Activated CD4-positive, alpha-beta T cell treated with anti-CD3 and anti-CD28 coated beads, Interleukin-2, Interleukin-4, amounts not matched to agents 100 ng/mL and 50 ng/mL, durations not matched to agents 16 hours and 8 hours (primary cell): ENCODE results near the gene UBA3.

Source experiments
- DNase-seq: peaks from one replicate; pipeline ENCODE4 v3.0.0-alpha.2; 2020; ENCODE audit warnings: low spot score

The UBA3 gene

GRCh38 chr3:69080233-69080920, at the start of gene UBA3:
UBA3 (minus strand) TSS chr3:69080365; CDS start chr3:69080353, 12 bp downstream.
- DNase-seq: peak; percentile 94

DNA sequence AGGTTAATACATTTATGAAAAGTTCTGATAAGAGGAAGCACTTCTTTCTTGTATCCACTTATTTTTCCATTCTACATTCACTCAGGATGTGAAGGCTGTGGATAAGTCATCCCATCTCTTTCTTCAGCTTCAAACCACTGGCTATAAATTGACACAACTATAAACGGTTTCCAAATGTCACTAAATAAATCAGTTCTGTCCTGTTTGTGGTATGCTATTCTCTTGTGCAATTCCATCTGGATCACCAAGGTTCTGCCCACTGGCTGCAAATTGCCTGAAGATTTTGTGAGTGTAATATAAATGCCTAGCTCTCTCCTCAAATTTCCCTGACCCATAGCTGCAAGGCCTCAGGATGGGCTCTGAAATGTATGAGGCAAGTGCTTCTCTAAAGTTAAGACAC, 49.4 kb upstream of the UBA3 start:
- DNase-seq: no peak

- no peak for DNase-seq
Measured at GRCh38 chr3:69128509-69128908, 48.3 kb upstream of the UBA3 start.

GRCh38 chr3:69126999-69127398, 46.8 kb upstream of the UBA3 start:
- no peak for DNase-seq

DNA sequence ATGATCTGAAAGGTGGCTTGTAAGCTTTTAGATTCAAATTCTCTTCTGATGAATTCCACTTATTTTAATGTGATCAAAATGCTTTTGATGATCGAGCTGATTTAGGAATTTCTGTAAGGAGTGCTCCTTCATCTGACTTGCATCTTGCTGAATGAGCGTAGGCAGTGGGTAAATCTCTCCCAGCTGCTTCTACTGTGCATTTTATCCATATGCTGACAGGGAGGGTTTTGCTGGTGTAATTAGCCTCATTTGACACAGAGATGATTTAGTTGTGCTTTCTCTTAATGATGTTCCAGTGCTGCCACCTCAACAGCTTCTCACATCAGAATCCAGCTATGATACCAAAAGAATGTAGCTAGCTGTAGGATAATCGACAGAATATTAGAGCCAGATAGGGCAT, 46.1 kb upstream of the UBA3 start:
- no peak for DNase-seq

GRCh38 chr3:69122403-69122802, 42.2 kb upstream of the UBA3 start, which contains the start of gene LMOD3:
LMOD3 (minus strand) TSS chr3:69122595; CDS start chr3:69122386, 209 bp downstream.
- no peak for DNase-seq

GRCh38 chr3:69121950-69122349, 41.8 kb upstream of the UBA3 start:
- DNase-seq: no peak

DNA sequence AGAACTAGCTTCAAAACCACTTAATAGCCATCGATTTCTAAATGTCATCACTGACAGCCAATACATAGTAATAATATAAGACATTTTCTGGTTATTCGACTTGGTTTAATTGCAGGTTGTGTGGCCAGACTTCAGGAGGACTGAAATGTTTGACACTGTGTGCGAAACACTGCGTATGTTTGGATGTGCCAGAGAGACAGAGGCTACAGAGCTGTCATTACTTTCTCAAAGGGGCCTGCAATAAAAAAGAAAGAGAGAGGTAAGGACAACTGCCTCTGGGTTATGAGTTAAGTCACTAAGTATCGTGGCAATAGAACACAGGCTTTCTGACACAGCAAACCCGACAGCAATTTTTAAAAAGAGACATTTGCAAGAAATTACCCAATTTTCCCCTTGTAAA, 41.3 kb upstream of the UBA3 start:
- no peak for DNase-seq

GRCh38 chr3:69120879-69121464, 40.8 kb upstream of the UBA3 start:
- DNase-seq: peak; percentile 88

DNA sequence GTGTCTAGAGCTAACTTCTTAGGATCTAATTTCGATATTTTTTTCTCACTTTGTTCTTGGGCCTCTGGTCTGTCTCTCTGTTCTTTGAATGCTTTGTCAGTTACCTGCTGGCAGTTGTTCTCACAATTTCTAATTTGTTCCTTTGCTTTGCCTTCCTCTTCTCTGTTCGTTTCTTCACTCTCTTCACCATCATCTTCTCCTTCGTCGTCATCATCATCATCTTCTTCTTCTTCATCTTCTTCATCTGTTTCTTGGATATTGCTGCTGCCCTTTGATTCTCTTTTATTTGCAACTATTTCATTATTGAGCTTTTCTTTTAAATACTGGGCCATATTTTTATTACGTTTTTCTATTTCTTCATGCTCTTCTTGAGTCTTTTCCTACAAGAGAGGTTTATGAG, 39.5 kb upstream of the UBA3 start:
- DNase-seq: no peak

DNA sequence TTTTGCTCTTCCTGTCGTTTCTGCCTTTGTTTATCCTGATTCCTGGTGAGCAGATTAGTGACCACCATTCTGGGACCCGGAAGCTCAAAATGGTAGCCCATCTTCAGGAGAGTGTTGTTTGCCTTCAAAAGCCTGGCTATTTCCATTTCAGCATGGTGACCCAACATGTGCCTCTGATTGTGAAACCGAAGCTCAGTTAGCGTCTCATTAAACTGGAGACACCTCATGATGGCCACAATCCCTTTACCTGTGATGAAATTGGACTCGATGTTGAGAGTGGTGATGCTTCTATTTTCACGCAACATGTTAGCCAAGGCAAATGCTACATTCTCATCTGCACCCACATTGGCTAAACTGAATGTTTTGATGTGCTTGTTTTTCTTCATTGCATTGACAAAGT, 39.0 kb upstream of the UBA3 start:
- no peak for DNase-seq

DNA sequence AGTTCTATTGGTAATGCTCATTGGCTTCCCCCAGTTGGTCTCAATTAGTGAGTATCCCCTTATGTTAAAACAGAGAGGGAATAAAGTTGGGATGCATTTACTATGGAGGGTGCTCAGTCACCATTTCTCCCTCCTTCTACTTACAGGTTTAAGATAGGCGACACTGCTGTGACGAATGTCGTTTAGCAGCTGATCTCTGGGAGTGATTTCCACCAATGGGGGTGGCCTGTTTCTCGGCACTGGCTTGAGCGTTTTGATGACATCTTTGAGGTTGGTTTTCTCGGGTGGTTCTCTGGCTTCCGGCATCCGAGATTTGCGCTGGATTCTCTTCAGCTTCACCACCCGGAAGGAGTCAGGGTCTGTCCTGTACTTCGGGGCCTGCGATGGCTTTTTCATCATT, 38.4 kb upstream of the UBA3 start:
- no peak for DNase-seq

DNA sequence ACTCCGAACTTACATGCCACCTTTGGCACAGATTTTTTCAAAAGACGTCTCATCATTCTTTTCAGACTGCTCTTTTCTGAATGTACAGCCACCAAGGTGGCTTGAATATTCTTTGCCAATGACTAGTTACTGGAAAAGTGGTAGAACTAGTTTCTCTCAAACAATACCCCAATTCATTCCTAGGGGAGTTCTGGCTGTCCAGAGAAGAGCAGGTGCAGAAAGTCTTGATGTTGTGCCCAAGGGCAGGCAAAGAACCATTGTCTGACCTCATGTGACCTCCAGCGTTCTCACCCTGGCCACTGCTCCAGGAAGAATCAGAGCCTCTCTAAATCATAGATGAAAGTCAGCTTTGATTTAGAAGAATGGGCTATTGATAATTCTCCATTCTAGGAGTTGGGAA, 36.7 kb upstream of the UBA3 start:
- no peak for DNase-seq

- no peak for DNase-seq
Measured at GRCh38 chr3:69116162-69116561, 36.0 kb upstream of the UBA3 start.

DNA sequence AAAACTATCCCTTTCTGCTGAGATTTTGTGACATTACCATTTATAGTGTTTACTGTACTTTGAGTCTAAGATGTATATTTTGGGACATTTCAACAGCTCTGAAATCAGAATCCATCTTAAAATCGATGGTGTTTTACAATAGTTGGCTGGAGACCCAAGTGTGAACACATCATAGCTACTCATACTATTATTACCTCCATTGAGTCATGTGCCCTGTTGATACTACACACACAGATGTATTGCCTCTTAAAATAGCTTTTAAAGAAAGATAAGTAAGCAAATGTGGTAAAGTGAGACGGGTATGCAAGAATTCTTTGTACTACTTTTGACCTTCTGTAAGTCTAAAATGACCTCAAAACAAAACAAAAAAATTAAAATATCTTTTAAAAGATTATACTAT, 35.6 kb upstream of the UBA3 start:
- no peak for DNase-seq

DNA sequence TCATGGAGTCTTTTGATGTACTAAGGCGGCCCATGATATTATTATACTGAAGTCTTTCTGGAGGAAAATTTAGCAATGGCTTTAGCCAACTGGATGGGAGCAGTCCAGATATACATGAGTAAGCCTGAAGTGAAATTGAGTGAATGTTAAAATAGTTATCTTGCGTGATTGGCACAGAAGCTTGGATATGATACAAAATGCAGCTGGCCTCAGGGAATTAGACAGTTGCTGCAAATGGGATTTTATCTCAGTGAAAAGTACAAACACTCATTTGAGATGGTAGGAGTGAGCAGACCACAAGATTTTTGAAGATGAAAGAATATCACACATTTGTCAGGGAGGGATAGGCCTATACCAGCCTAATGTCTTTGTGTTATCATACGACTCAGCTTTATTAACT, 33.4 kb upstream of the UBA3 start:
- DNase-seq: no peak

DNA sequence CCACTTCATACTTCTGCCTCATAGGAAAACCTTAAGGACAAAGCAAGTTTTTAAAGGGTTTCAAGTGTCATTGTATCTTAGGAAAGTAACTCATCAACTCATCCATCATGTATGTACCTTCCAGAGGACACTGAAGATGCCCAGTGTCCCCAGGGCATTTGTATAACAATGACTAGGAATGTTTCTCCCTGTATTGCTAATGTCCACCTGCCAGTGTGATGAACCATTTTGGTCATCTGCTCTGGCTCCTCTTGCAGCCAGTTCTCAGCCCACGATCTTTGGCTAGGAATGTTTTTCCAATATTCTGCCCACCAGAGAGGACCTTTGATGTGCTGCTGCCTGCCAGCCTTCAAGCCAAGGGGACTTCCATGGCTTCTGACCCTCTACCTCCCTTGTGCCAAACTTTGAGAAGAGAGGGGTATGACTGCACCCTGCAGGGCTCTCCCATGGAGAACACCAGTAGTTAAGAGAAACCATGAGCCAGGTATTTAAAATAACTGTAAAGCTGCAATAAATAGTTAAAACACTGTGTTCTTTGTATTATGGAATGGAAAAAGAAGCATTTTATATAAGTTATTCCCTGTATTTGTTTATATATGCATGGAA, 30.9 kb upstream of the UBA3 start:
- DNase-seq: no peak

- no peak for DNase-seq
Measured at GRCh38 chr3:69108811-69109210, 28.6 kb upstream of the UBA3 start.

DNA sequence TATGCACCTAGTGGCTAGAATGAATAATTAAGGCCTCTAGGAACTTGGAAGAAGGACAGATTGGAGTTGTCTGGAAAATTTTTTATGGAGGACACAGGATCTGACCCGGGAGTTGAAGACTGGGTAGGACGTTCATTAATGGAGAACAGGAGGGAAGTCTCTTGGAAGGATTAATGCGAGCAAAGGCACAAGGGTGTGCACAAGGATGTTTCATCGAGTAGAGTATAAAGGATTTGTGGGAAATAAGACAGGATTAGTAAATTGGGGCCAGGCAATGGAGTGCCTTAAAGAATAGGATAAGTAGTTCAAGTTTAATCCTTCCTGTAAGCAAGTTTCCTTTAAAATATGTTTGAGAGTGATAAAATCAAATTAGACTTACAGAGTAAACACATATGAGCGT, 27.7 kb upstream of the UBA3 start:
- DNase-seq: no peak

GRCh38 chr3:69105320-69105719, 25.2 kb upstream of the UBA3 start:
- no peak for DNase-seq

- no peak for DNase-seq
Measured at GRCh38 chr3:69104586-69104985, 24.4 kb upstream of the UBA3 start.

GRCh38 chr3:69103123-69103522, 23.0 kb upstream of the UBA3 start:
- DNase-seq: no peak

DNA sequence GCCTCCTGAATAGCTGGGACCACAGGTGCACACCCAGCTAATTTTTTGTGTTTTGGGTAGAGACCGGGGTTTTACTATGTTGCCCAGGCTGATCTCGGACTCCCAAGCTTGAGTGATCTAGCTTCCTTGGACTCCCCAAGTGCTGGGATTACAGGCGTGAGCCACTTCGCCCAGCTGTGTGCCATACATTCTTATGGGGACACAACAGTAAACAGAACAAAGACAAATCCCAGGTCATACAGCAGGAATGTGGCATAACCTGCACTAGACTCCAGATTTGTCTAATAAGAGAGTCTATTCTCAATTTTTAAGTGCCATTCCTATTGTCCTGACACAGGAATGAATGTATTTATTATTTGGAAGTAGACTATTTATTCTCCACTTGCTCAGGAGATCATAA, 22.2 kb upstream of the UBA3 start:
- no peak for DNase-seq

DNA sequence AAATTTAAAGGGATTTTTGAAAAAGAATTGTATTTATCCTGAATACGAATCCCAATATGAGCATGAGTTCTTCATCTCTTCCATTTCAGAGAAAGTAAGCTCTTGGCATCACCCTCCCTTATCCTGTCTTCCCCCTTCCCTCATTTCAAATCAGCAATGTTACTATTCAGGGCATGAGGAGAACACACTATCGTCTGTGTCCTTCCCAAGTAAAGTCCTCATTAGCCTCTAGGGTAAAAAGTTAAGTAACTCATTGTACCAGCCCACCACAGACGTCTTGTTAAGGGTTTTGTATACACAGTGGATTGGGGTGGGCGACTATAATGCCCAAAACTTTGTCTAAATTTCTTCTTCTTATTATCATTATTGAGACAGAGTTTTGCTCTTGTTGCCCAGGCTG, 19.4 kb upstream of the UBA3 start:
- no peak for DNase-seq
